H1 (cell line): ENCODE measurements around the gene CDKN1A. TPM values are rescaled to one million over a fixed set of nuclear protein-coding genes. Genes with fewer than 3 reads are reported as not detected.

ENCODE experiments used
- CTCF ChIA-PET: fragments of 300-600 bp; sonication (Branson Sonifier 250); formaldehyde crosslinking; loops from one replicate; lab custom pipeline; 2021; ENCODE audit not compliant: partially characterized antibody; lab: Charles Lee
- POLR2A ChIA-PET: fragments of 300-600 bp; sonication (Branson Sonifier 250); formaldehyde crosslinking; loops from one replicate; lab custom pipeline; 2021; ENCODE audit warnings: inconsistent platforms; ENCODE audit not compliant: partially characterized antibody; lab: Charles Lee
- DNase-seq, 2 experiments: peaks; one replicate each; pipeline versions ENCODE4 v3.0.0 to v3.0.0-alpha.2; 2010 to 2022; ENCODE audit warnings: low spot score in 2 of 2, low read depth in 1 of 2, mixed read lengths in 1 of 2
- FAIRE-seq: peaks from 2 replicates; lab custom pipeline; 2011; peaks lifted over from hg19 to GRCh38; lab: Jason Lieb, UNC
- H2AFZ ChIP-seq: 2 replicates; pipeline ENCODE4 v1.8.1; 2012; ENCODE audit warnings: low read length, inconsistent platforms
- H2AK5ac ChIP-seq: 2 replicates; pipeline ENCODE4 v1.6.1; 2013; ENCODE audit warnings: low read depth, low read length
- H2BK120ac ChIP-seq: replicated peaks from 2 replicates; pipeline ENCODE3; 2013; ENCODE audit warnings: low read depth, low read length, inconsistent platforms
- H2BK12ac ChIP-seq: 2 replicates; pipeline ENCODE4 v1.6.1; 2013; ENCODE audit warnings: low read depth, low read length
- H2BK15ac ChIP-seq: 2 replicates; pipeline ENCODE4 v1.6.1; 2013; ENCODE audit warnings: low read length
- H2BK20ac ChIP-seq: 2 replicates; pipeline ENCODE4 v1.6.1; 2013; ENCODE audit warnings: low read length
- H2BK5ac ChIP-seq: 2 replicates; pipeline ENCODE4 v1.6.1; 2013; ENCODE audit warnings: low read depth, low read length
- H3K14ac ChIP-seq: 2 replicates; pipeline ENCODE4 v1.6.1; 2013; ENCODE audit warnings: inconsistent platforms; ENCODE audit not compliant: insufficient read length
- H3K18ac ChIP-seq: 2 replicates; pipeline ENCODE4 v1.6.1; 2013; ENCODE audit warnings: low read length; ENCODE audit errors: extremely low read depth
- H3K23ac ChIP-seq: 2 replicates; pipeline ENCODE4 v1.6.1; 2013; ENCODE audit warnings: inconsistent platforms; ENCODE audit not compliant: insufficient read length
- H3K23me2 ChIP-seq: 2 replicates; pipeline ENCODE4 v1.6.1; 2013; ENCODE audit warnings: low read depth, low read length
- H3K27ac ChIP-seq: 2 replicates; pipeline ENCODE4 v1.6.1; 2011; ENCODE audit warnings: low read depth, low read length, inconsistent platforms
- H3K27me3 ChIP-seq, 4 experiments: replicated peaks in 1 of 4; 1 replicate in 1 of 4; 2 replicates in 3 of 4; pipeline versions ENCODE4 v1.6.1 to v1.8.1; 2011 to 2013; ENCODE audit warnings: low read length in 3 of 4, mild to moderate bottlenecking in 3 of 4, inconsistent platforms in 2 of 4, mixed read lengths in 2 of 4, moderate library complexity in 1 of 4; ENCODE audit not compliant: control insufficient read depth in 3 of 4, insufficient read depth in 3 of 4; ENCODE audit errors: extremely low read depth in 1 of 4
- H3K36me3 ChIP-seq, 4 experiments: 2 replicates each; pipeline versions ENCODE4 v1.6.1 to v1.8.1; 2011 to 2013; ENCODE audit warnings: mild to moderate bottlenecking in 4 of 4, low read length in 3 of 4, moderate library complexity in 2 of 4, control low read depth in 1 of 4, inconsistent platforms in 1 of 4; ENCODE audit not compliant: insufficient read depth in 4 of 4, control insufficient read depth in 2 of 4
- H3K4ac ChIP-seq: replicated peaks from 2 replicates; pipeline ENCODE3; 2013; ENCODE audit warnings: low read length, low read depth, mixed read lengths, inconsistent platforms; ENCODE audit not compliant: insufficient read length
- H3K4me1 ChIP-seq, 4 experiments: replicated peaks in 1 of 4; 1 replicate in 1 of 4; 2 replicates in 3 of 4; pipeline versions ENCODE4 v1.6.1 to v1.8.1; 2011 to 2013; ENCODE audit warnings: low read length in 3 of 4, inconsistent platforms in 2 of 4, mixed read lengths in 1 of 4; ENCODE audit not compliant: insufficient read depth in 4 of 4, control insufficient read depth in 3 of 4
- H3K4me2 ChIP-seq, 2 experiments: 2 replicates each; pipeline versions ENCODE4 v1.6.1 to v1.8.1; 2011 to 2013; ENCODE audit warnings: low read depth in 2 of 2, low read length in 2 of 2, control low read depth in 1 of 2, inconsistent platforms in 1 of 2, mild to moderate bottlenecking in 1 of 2; ENCODE audit not compliant: insufficient read depth in 1 of 2
- H3K4me3 ChIP-seq, 4 experiments: fragments of 200-600, 300-600 bp in 1 of 4; sonication (generic), shearing (Covaris generic), sonication (Bioruptor Twin) in 1 of 4; 2 replicates each; pipeline versions ENCODE4 v1.5.1 to v1.8.1; 2011 to 2016; ENCODE audit warnings: low read length in 4 of 4, low read depth in 3 of 4, control low read depth in 2 of 4, inconsistent platforms in 2 of 4, mild to moderate bottlenecking in 2 of 4, mixed read lengths in 1 of 4, moderate library complexity in 1 of 4; ENCODE audit not compliant: insufficient read depth in 2 of 4; ENCODE audit errors: extremely low read depth in 1 of 4
- H3K56ac ChIP-seq: replicated peaks from 2 replicates; pipeline ENCODE3; 2013; ENCODE audit warnings: low read depth, mild to moderate bottlenecking, mixed read lengths, low read length, inconsistent platforms; ENCODE audit not compliant: insufficient read length
- H3K79me1 ChIP-seq: 2 replicates; pipeline ENCODE4 v1.6.1; 2013; ENCODE audit warnings: low read depth, low read length, control low read depth
- H3K79me2 ChIP-seq, 2 experiments: 2 replicates each; pipeline versions ENCODE4 v1.6.1 to v1.8.1; 2012 to 2013; ENCODE audit warnings: low read length in 2 of 2, mild to moderate bottlenecking in 2 of 2, inconsistent platforms in 1 of 2; ENCODE audit not compliant: insufficient read depth in 2 of 2, control insufficient read depth in 1 of 2
- H3K9ac ChIP-seq, 4 experiments: replicated peaks in 1 of 4; 1 replicate in 1 of 4; 2 replicates in 3 of 4; pipeline versions ENCODE4 v1.6.1 to v1.8.1; 2011 to 2013; ENCODE audit warnings: low read depth in 3 of 4, low read length in 3 of 4, control low read depth in 2 of 4, mild to moderate bottlenecking in 2 of 4, moderate library complexity in 2 of 4, inconsistent platforms in 1 of 4; ENCODE audit errors: extremely low read depth in 1 of 4
- H3K9me3 ChIP-seq, 2 experiments: 2 replicates each; pipeline versions ENCODE4 v1.6.1 to v1.8.1; 2012 to 2013; ENCODE audit warnings: mild to moderate bottlenecking in 2 of 2, moderate library complexity in 2 of 2, control low read depth in 1 of 2, inconsistent platforms in 1 of 2, low read depth in 1 of 2, low read length in 1 of 2, mixed read lengths in 1 of 2; ENCODE audit not compliant: insufficient read depth in 2 of 2
- H4K20me1 ChIP-seq, 2 experiments: replicated peaks in 1 of 2; 2 replicates each; pipeline versions ENCODE3 to v1.8.1; 2011 to 2013; ENCODE audit warnings: inconsistent platforms in 2 of 2, low read length in 2 of 2, mild to moderate bottlenecking in 1 of 2; ENCODE audit not compliant: insufficient read depth in 2 of 2, control insufficient read depth in 1 of 2
- H4K5ac ChIP-seq: 2 replicates; pipeline ENCODE4 v1.6.1; 2013; ENCODE audit warnings: low read length, low read depth, mixed read lengths, inconsistent platforms; ENCODE audit not compliant: insufficient read length
- H4K8ac ChIP-seq: 2 replicates; pipeline ENCODE4 v1.8.0; 2013; ENCODE audit warnings: mild to moderate bottlenecking, moderate library complexity, low read length, inconsistent platforms; ENCODE audit not compliant: insufficient read depth; ENCODE audit errors: extremely low read depth
- H4K91ac ChIP-seq: replicated peaks from 2 replicates; pipeline ENCODE3; 2013; ENCODE audit warnings: low read length, mixed read lengths, inconsistent platforms; ENCODE audit not compliant: insufficient read length
- BRCA1 ChIP-seq: IDR thresholded peaks from 2 replicates; pipeline ENCODE4 v1.6.1; 2012; ENCODE audit warnings: low read depth, low read length, improper control_type of control experiment
- WGBS, 2 experiments: shearing (Covaris generic) in 1 of 2; methylation state at CpG; one replicate each; pipeline versions ENCODE4 v1.1.6 to v1.1.7; 2013 to 2015; ENCODE audit warnings: low lambda C conversion rate in 2 of 2, mixed read lengths in 2 of 2, inconsistent platforms in 1 of 2, low coverage in 1 of 2, missing lambda C conversion rate in 1 of 2; ENCODE audit not compliant: insufficient replicate concordance in 2 of 2, insufficient coverage in 1 of 2, insufficient read length in 1 of 2; ENCODE audit errors: extremely low coverage in 1 of 2, missing lambda C conversion rate in 1 of 2; 5-methylcytosine and 5-hydroxymethylcytosine counted together
- polyA plus RNA-seq, 7 experiments: library from polyadenylated mRNA; depleted of rRNA in 3 of 7; stranded (reverse) in 5 of 7; unstranded in 2 of 7; fragments of >200 nt in 5 of 7; fragments of 200-250 nt in 2 of 7; gene quantifications; 1 replicate in 5 of 7; 2 replicates in 1 of 7; 4 replicates in 1 of 7; pipeline versions ENCODE4 v1.2.1 to v1.2.3, GENCODE V29; 2011 to 2013; ENCODE audit warnings: missing spikeins in 2 of 7, mixed read lengths in 2 of 7
- total RNA-seq: library from RNA; stranded (reverse); fragmentation: NEBNext Ultra II Directional; extraction: Animal tissue kit (Norgen Biotek cat#: 25700); gene quantifications from 2 replicates; pipeline ENCODE4 v1.2.1, GENCODE V29; 2021

The CDKN1A gene
- total and polyA plus RNA-seq, 2 of the 8 experiments (the other 6 are each of a cell fraction or from before 2014, with no cell fraction given): 15.2 to 36.0 TPM

DNA sequence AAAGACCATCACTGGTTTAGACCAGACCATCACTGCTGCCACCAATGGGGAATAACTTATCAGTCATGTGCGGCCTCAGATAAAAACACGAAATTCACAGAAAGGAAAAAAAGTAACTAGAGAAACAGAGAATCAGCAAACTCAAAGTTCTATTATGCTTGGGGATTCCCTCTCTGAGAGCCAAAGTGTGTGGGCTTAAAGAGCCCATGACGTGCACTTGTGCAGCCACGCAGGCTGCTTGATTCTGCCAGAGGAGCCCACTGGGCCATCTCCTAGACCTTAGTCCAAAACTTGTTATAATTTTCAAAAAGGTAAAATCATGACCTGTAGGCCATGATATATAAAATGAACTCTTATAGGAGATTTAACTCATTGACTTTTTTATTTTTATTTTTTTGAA, 34.3 kb downstream of the CDKN1A start:
- H2BK20ac ChIP-seq: no peak overlapping the region
- no peak for DNase-seq
- no peaks in the 10 kb centered on the region for H3K23me2 ChIP-seq
- no peak overlapping the region for H2BK120ac ChIP-seq
- H4K5ac ChIP-seq: no peak overlapping the region
- H3K79me1 ChIP-seq: no peaks in the 10 kb centered on the region
- H3K9me3 ChIP-seq: no peaks in the 10 kb centered on the region
- H2BK12ac ChIP-seq: no peak overlapping the region
- H3K4me3 ChIP-seq: no peak overlapping the region
- no peak for TF ChIP-seq BRCA1
- no peak overlapping the region for H2BK5ac ChIP-seq
- no peaks in the 10 kb centered on the region for H3K36me3 ChIP-seq
- no peak overlapping the region for H3K4ac ChIP-seq
- H2BK15ac ChIP-seq: no peak overlapping the region
- no peak overlapping the region for H4K91ac ChIP-seq
- no peak overlapping the region for H2AFZ ChIP-seq
- no peak overlapping the region for H3K27ac ChIP-seq
- no peak overlapping the region for H3K56ac ChIP-seq
- no peaks in the 10 kb centered on the region for H4K20me1 ChIP-seq
- H3K4me2 ChIP-seq: no peak overlapping the region
- FAIRE-seq: no peak
- no peaks in the 10 kb centered on the region for H3K27me3 ChIP-seq
- 89% methylated on average over 4 of the region's 4 CpGs; no CpG with 5 or more reads in 1 of the 2 experiments for WGBS, 2 experiments
- no peak overlapping the region for H4K8ac ChIP-seq
- ChIA-PET POLR2A (no interaction called here), CTCF (interaction anchor here (0.7 to 2.1 kb wide), 5 partner anchors 10 to 90 kb away, joined by 3 to 6 read pairs (median 3); no protein-coding TSS in a partner anchor)
- H3K9ac ChIP-seq: no peak overlapping the region
- H3K18ac ChIP-seq: no peak overlapping the region
- peaks cover 0 to 9% (median 6%) of the 10 kb centered on the region in 4 experiments; a peak in 5 of 7 replicates for H3K4me1 ChIP-seq
- no peak overlapping the region for H3K23ac ChIP-seq
- no peak overlapping the region for H2AK5ac ChIP-seq
- no peaks in the 10 kb centered on the region for H3K79me2 ChIP-seq
- H3K14ac ChIP-seq: no peak overlapping the region
